Endothelial cell of umbilical vein (primary cell): Measurements from ENCODE around the gene RHOBTB1. TPM values are rescaled to one million over a fixed set of nuclear protein-coding genes. Genes with fewer than 3 reads are reported as not detected.

Experiments used
- BruUV-seq: library from RNA; stranded (reverse); fragments of 400-500 nt; replicated peaks from 2 replicates; lab custom pipeline; 2021; lab: Mats Ljungman, UMichigan
- CTCF ChIA-PET: fragments of 300-600, 350-600 bp; sonication (Branson Sonifier 250); formaldehyde crosslinking; loops from one replicate; lab custom pipeline; 2021; ENCODE audit warnings: antibody characterized with exemption, inconsistent platforms; lab: Charles Lee
- POLR2A ChIA-PET: fragments of 300-600, 350-600 bp; sonication (Branson Sonifier 250); formaldehyde crosslinking; loops from one replicate; lab custom pipeline; 2021; ENCODE audit warnings: antibody characterized with exemption, inconsistent platforms; lab: Charles Lee
- DNase-seq: peaks from one replicate; pipeline ENCODE4 v3.0.0-alpha.2; 2011; ENCODE audit warnings: low read depth, low spot score
- FAIRE-seq: peaks from 2 replicates; lab custom pipeline; 2011; peaks lifted over from hg19 to GRCh38; lab: Jason Lieb, UNC
- H2AFZ ChIP-seq: 2 replicates; pipeline ENCODE4 v1.6.0; 2012; ENCODE audit warnings: low read depth, low read length, control low read depth, inconsistent platforms
- H3K27ac ChIP-seq: 2 replicates; pipeline ENCODE4 v1.5.1; 2011; ENCODE audit warnings: low read depth, mild to moderate bottlenecking, control low read depth, low read length, moderate library complexity; ENCODE audit not compliant: insufficient read depth
- H3K27me3 ChIP-seq, 2 experiments: 2 replicates each; pipeline versions ENCODE4 v1.6.0 to v1.6.1; 2011; ENCODE audit warnings: low read length in 2 of 2, mixed read lengths in 1 of 2; ENCODE audit not compliant: control insufficient read depth in 2 of 2, insufficient read depth in 2 of 2
- H3K36me3 ChIP-seq, 2 experiments: 2 replicates in 1 of 2; 3 replicates in 1 of 2; pipeline ENCODE4 v1.5.1; 2011; ENCODE audit warnings: low read length in 2 of 2, mild to moderate bottlenecking in 1 of 2, moderate library complexity in 1 of 2; ENCODE audit not compliant: control insufficient read depth in 2 of 2, insufficient read depth in 2 of 2; ENCODE audit errors: extremely low read depth in 1 of 2
- H3K4me1 ChIP-seq: 3 replicates; pipeline ENCODE4 v1.5.1; 2011; ENCODE audit warnings: mild to moderate bottlenecking, low read length; ENCODE audit not compliant: control insufficient read depth, insufficient read depth; ENCODE audit errors: extremely low read depth
- H3K4me2 ChIP-seq: 2 replicates; pipeline ENCODE4 v1.6.1; 2011; ENCODE audit warnings: low read length, control low read depth, mixed read lengths; ENCODE audit not compliant: insufficient read depth
- H3K4me3 ChIP-seq, 3 experiments: fragments of 200-600 bp in 1 of 3; sonication (generic), shearing (Covaris generic) in 1 of 3; replicated peaks in 1 of 3; 2 replicates each; pipeline ENCODE4 v1.5.1; 2011 to 2016; ENCODE audit warnings: control low read depth in 3 of 3, low read length in 3 of 3, mild to moderate bottlenecking in 2 of 3, inconsistent platforms in 1 of 3, low read depth in 1 of 3, moderate library complexity in 1 of 3; ENCODE audit not compliant: insufficient read depth in 1 of 3
- H3K79me2 ChIP-seq: 2 replicates; pipeline ENCODE4 v1.6.0; 2012; ENCODE audit warnings: low read length, inconsistent platforms; ENCODE audit not compliant: control insufficient read depth, insufficient read depth
- H3K9ac ChIP-seq: replicated peaks from 2 replicates; pipeline ENCODE3; 2011; ENCODE audit warnings: low read length, control low read depth; ENCODE audit not compliant: insufficient read depth; ENCODE audit errors: extremely low read depth
- H3K9me1 ChIP-seq: replicated peaks from 3 replicates; pipeline ENCODE4 v1.6.0; 2011; ENCODE audit warnings: mild to moderate bottlenecking, low read length; ENCODE audit not compliant: control insufficient read depth, insufficient read depth; ENCODE audit errors: extremely low read depth
- H3K9me3 ChIP-seq: replicated peaks from 2 replicates; pipeline ENCODE4 v1.5.1; 2012; ENCODE audit warnings: low read length, inconsistent platforms; ENCODE audit not compliant: control insufficient read depth, insufficient read depth
- H4K20me1 ChIP-seq: replicated peaks from 2 replicates; pipeline ENCODE3; 2011; ENCODE audit warnings: mild to moderate bottlenecking, low read length; ENCODE audit not compliant: control insufficient read depth, insufficient read depth; ENCODE audit errors: extremely low read depth
- EZH2 ChIP-seq: IDR thresholded peaks from 2 replicates; pipeline ENCODE4 v1.6.1; 2012; ENCODE audit warnings: borderline replicate concordance, low read depth, mild to moderate bottlenecking, moderate library complexity, low read length, inconsistent platforms; ENCODE audit not compliant: severe bottlenecking
- FOS ChIP-seq: IDR thresholded peaks from 2 replicates; pipeline ENCODE4 v1.6.1; 2011; ENCODE audit warnings: mild to moderate bottlenecking, low read length, moderate library complexity, borderline replicate concordance; ENCODE audit not compliant: insufficient read depth
- GATA2 ChIP-seq: IDR thresholded peaks from 2 replicates; pipeline ENCODE4 v1.7.0; 2011; ENCODE audit warnings: low read depth, mild to moderate bottlenecking, moderate library complexity, mixed read lengths, low read length; ENCODE audit not compliant: insufficient read length, insufficient read depth
- JUN ChIP-seq: IDR thresholded peaks from 2 replicates; pipeline ENCODE4 v1.6.1; 2011; ENCODE audit warnings: borderline replicate concordance, low read depth; ENCODE audit not compliant: insufficient read length, insufficient read depth
- MYC ChIP-seq: IDR thresholded peaks from one replicate; pipeline ENCODE4 v1.6.1; 2011; ENCODE audit warnings: mild to moderate bottlenecking, low read depth, low read length
- POLR2A ChIP-seq: IDR thresholded peaks from 2 replicates; pipeline ENCODE4 v1.6.1; 2012; ENCODE audit warnings: low read depth, mild to moderate bottlenecking, control low read depth, low read length
- POLR2AphosphoS5 ChIP-seq: IDR thresholded peaks from 2 replicates; pipeline ENCODE4 v1.6.1; 2012; ENCODE audit warnings: low read depth, mild to moderate bottlenecking, control low read depth, low read length, moderate library complexity; ENCODE audit not compliant: insufficient read depth
- dilution Hi-C: fragments of 300-500 bp; cut with MboI; formaldehyde crosslinking; loops from one replicate; pipeline ENCODE4 v1.15.0; 2019; ENCODE audit warnings: low sequenced_read_pairs; ENCODE audit not compliant: extremely low pct_ligation_motif_present
- intact Hi-C: fragments of 100-400 bp; cut with micrococcal nuclease; formaldehyde crosslinking; loops from one replicate; pipeline ENCODE4 v1.10.0; 2022
- polyA plus RNA-seq, 4 experiments: library from polyadenylated mRNA; depleted of rRNA in 3 of 4; stranded (reverse) in 3 of 4; unstranded in 1 of 4; fragments of >200 nt; gene quantifications; 2 replicates each; pipeline versions ENCODE4 v1.2.1 to v1.2.3, GENCODE V29; 2011 to 2012; ENCODE audit warnings: missing spikeins in 1 of 4
- total RNA-seq: library from RNA; stranded (reverse); gene quantifications from 2 replicates; pipeline ENCODE4 v1.2.3, GENCODE V29; 2021
- TF ChIP-seq, protein P1 (sequence below): IDR thresholded peaks from 2 replicates; pipeline ENCODE4 v1.6.1; 2011; ENCODE audit not compliant: insufficient read depth, insufficient read length
- TF ChIP-seq, protein P2 (sequence below), 2 donors: IDR thresholded peaks; 1 replicate in 1 of 2; 2 replicates in 1 of 2; pipeline ENCODE4 v1.5.1; 2011; ENCODE audit warnings: low read length in 2 of 2, mild to moderate bottlenecking in 2 of 2, moderate library complexity in 2 of 2, control low read depth in 1 of 2, inconsistent platforms in 1 of 2, low read depth in 1 of 2; ENCODE audit not compliant: insufficient read depth in 1 of 2; ENCODE audit errors: extremely low read depth in 1 of 2

Gene RHOBTB1
- total and polyA plus RNA-seq, 2 donors (not counting 3 experiments of a cell fraction or from before 2014, with no cell fraction given) = 21.2 to 31.0 TPM

DNA sequence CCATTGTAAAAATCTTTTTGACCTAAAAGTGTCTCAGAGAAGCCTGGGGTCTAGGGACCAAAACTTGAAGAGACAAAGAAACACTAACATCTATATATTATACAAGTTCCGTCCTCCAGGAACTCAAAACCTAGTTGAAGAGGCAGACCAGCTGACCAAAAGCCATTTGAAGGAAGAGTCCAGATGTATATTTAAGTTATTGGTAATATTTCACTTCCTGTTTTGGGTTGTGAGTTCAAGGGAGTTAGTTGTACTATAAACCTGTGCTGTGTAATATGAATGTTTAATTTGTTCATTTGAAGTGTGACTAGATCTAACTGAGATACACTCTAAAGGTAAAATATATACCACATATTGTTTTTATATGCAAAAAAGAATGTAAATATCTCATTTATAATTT is 120.7 kb downstream of the RHOBTB1 start:
- TF ChIP-seq, protein P1, sequence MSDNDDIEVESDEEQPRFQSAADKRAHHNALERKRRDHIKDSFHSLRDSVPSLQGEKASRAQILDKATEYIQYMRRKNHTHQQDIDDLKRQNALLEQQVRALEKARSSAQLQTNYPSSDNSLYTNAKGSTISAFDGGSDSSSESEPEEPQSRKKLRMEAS = no peak
- TF ChIP-seq GATA2 (no peak), FOS (no peak), POLR2AphosphoS5 (no peak), POLR2A (no peak), MYC (no peak), JUN (no peak), EZH2 (no peak)
- TF ChIP-seq, protein P2, sequence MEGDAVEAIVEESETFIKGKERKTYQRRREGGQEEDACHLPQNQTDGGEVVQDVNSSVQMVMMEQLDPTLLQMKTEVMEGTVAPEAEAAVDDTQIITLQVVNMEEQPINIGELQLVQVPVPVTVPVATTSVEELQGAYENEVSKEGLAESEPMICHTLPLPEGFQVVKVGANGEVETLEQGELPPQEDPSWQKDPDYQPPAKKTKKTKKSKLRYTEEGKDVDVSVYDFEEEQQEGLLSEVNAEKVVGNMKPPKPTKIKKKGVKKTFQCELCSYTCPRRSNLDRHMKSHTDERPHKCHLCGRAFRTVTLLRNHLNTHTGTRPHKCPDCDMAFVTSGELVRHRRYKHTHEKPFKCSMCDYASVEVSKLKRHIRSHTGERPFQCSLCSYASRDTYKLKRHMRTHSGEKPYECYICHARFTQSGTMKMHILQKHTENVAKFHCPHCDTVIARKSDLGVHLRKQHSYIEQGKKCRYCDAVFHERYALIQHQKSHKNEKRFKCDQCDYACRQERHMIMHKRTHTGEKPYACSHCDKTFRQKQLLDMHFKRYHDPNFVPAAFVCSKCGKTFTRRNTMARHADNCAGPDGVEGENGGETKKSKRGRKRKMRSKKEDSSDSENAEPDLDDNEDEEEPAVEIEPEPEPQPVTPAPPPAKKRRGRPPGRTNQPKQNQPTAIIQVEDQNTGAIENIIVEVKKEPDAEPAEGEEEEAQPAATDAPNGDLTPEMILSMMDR (IDR thresholded peaks at IDR 0.05; ENCODE audit: extremely low read depth in 1 of 2, insufficient read depth in 1 of 2, low read depth in 1 of 2, low read length in 2 of 2) = no peak
- no peak overlapping the region for H2AFZ ChIP-seq
- no peak overlapping the region for H3K9ac ChIP-seq
- CTCF ChIA-PET = interaction anchor here (1.4 kb wide), 2 partner anchors 60 to 141 kb away, joined by 3 to 5 read pairs; no protein-coding TSS in a partner anchor
- no peak overlapping the region for H3K4me3 ChIP-seq
- peaks cover 42% of the 10 kb centered on the region for H3K4me1 ChIP-seq
- no peaks in the 10 kb centered on the region for H4K20me1 ChIP-seq
- no peaks in the 10 kb centered on the region for H3K36me3 ChIP-seq
- H3K27ac ChIP-seq = no peak overlapping the region
- H3K9me1 ChIP-seq = no peaks in the 10 kb centered on the region
- no peak for DNase-seq
- H3K79me2 ChIP-seq = no peaks in the 10 kb centered on the region
- no peak for FAIRE-seq
- POLR2A ChIA-PET = no interaction called here
- dilution Hi-C loops (no loop called here), intact Hi-C loops (loop anchor here (5.0 kb wide), 1 partner anchor 819 kb away; no protein-coding TSS in a partner anchor)
- H3K4me2 ChIP-seq = no peak overlapping the region
- no TSS peak for BruUV-seq
- H3K9me3 ChIP-seq = no peaks in the 10 kb centered on the region
- H3K27me3 ChIP-seq = no peaks in the 10 kb centered on the region
